ENCODE measurements around the gene CCL26. TPM values are rescaled to one million over a fixed set of nuclear protein-coding genes. Genes with fewer than 3 reads are reported as not detected.
"Not testable (repeated sequence)": the region's sequence is repeated elsewhere in the genome, so short reads cannot be mapped to it uniquely, and the experiment has no call there.

Gene CCL26
- total RNA-seq, 2 donors from 2014 or later, result not detected

DNA sequence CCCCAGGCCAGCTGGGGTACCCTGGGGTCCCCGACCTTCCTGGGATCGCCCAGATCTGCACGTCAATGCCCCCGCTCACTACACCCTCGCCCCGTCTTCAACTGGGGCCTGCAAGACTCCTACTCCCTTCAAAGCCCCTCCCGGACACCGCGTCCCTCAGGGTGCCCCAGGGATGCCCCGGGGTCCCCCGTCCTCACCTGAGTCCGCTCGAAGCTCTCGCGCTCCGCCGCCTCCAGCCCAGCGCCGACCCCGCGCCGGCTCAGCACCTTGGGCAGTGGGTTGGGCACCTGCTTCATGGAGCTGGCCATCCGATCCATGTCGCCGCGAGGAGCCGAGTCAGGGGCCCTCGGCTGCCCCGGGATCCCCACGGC lies 33.4 kb downstream of the CCL26 start, which contains the start of gene HIP1:
Gene HIP1 (minus strand): TSS at position 338 of the 371 bp plus-strand sequence. CDS start 21 bp downstream, at position 317.
- H3K4me1 Mint-ChIP-seq, result peaks cover 10% of the 10 kb centered on the region
- peak; percentile 3 for ATAC-seq (replicated peaks)
- no peaks in the 10 kb centered on the region for H3K9me3 Mint-ChIP-seq
- H3K36me3 Mint-ChIP-seq (ENCODE audit: low read depth), result no peaks in the 10 kb centered on the region
- peak within 1 kb of the TSS; percentile 87 for H3K4me3 Mint-ChIP-seq
- peaks cover 3% of the 10 kb centered on the region for H3K27me3 Mint-ChIP-seq
- H3K27ac Mint-ChIP-seq, result peak within 1 kb of the TSS; percentile 84

DNA sequence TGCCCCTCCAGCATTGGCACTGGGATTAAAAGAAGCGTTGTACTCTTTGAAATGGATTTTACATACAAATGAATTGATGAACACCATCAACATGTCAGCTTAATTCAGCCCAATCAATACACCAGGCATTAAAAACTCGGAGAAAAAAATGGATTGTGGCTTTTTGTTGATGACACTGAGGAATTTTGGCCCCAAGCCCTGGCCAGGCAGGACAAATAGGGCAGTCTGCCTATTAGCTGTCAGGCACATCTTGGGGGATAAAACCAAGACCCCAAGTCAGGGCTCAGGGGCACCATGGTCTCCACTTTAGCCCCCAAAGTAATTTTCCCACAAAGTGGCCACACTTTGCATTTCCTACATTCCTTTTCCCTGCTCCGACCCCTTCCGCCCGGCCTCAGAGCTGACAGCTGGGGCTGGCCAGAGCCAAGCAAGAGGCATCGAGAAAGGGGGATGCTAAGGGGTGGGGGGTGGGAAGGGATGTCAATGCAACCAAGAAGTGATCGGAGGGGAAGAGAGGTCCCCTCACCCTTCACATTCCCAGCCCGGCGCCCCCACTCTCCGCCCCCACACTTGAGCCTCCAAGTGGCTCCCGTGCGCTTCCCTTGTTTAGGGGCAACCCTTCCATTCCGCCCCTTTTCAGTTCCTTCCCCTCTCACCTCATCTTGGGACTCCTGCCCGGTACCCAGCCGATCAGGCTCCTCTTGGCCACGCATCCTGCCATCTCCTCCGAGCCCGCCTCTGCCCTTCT lies 34.0 kb downstream of the CCL26 start:
- Mint-ChIP-seq H3K4me1 (peaks cover 10% of the 10 kb centered on the region), H3K9me3 (no peaks in the 10 kb centered on the region), H3K27ac (no peak overlapping the region), H3K4me3 (peak overlapping the region; percentile 85), H3K36me3 (ENCODE audit: low read depth) (no peaks in the 10 kb centered on the region), H3K27me3 (peaks cover 3% of the 10 kb centered on the region)
- ATAC-seq (replicated peaks), result no peak

DNA sequence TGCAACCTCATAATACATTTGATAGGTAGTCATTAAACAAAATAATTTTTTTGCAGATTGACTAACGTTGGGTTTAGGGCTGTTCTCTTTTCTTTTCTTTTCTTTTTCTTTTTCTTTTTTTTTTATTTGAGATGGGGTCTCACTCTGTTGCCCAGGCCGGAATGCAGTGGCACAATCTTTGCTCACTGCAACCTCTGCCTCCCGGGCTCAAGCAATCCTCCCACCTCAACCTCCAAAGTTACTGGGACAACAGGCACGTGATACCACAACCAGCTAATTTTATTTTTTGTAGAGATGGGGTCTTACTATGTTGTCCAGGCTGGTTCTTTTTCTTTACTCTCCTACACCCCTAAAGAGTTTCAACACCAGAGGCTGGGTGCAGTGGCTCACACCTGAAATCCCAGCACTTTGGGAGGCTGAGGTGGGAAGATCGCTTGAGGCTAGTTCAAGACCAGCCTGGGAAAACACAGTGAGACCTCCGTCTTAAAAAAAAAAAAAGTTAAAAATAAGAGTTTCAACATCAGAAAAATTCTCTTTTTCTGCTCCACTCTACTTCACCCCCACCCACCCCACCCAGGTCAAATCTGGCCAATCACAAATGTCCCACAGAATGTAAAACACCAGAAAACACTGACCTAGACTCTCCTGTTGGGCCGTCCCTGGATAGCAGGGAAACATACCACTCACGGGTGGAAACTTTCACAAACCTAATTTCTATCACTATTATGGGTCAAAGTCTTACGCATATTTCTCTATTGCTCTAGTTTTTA lies 36.2 kb downstream of the CCL26 start:
- peaks cover under 1% of the 10 kb centered on the region for H3K27me3 Mint-ChIP-seq
- H3K4me1 Mint-ChIP-seq, result peaks cover 6% of the 10 kb centered on the region
- H3K9me3 Mint-ChIP-seq, result no peaks in the 10 kb centered on the region
- H3K4me3 Mint-ChIP-seq, result no peak overlapping the region
- no peak overlapping the region for H3K27ac Mint-ChIP-seq
- ATAC-seq (replicated peaks), result no peak
- H3K36me3 Mint-ChIP-seq (ENCODE audit: low read depth), result no peaks in the 10 kb centered on the region

DNA sequence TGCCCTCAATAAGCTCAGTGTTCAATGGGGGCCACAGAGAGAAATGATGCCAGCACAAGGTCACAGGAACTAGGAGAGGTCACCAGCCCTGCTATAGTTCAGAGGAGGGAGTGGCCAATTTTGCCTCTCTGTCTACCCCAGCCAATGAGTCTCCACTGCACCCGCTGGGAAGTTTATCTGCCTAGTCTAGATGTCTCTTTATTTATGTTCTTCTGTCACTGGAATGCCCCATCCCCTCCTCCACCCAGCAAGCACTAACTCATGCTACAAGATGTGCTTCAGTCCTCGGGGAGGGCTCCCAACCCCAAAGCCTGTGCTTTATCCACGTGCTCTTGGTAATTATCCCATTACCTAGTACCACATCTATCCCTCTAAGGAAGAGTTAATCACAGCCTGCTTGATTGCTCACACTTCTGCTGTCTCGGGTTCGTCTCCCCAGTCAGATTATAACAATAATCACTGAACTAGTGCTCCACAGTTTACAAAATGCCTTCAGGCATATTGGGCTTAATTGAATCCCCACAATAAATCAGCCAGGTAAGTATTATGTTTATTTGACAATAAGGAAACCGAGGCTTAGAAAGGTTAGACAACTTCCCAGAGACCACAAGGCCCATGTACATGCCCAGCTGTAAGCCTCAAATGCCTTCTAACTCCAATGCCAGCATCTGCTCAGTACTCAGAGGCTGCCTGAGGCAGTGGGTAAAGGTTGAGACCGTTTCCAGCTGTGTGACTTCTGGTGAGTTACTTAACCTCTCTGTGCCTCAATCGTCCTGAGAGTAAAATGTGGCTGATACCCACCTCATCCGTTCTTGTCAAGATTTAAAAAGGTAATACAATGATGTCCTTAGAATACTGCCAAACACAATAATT lies 37.2 kb downstream of the CCL26 start:
- no peak for ATAC-seq (replicated peaks)

DNA sequence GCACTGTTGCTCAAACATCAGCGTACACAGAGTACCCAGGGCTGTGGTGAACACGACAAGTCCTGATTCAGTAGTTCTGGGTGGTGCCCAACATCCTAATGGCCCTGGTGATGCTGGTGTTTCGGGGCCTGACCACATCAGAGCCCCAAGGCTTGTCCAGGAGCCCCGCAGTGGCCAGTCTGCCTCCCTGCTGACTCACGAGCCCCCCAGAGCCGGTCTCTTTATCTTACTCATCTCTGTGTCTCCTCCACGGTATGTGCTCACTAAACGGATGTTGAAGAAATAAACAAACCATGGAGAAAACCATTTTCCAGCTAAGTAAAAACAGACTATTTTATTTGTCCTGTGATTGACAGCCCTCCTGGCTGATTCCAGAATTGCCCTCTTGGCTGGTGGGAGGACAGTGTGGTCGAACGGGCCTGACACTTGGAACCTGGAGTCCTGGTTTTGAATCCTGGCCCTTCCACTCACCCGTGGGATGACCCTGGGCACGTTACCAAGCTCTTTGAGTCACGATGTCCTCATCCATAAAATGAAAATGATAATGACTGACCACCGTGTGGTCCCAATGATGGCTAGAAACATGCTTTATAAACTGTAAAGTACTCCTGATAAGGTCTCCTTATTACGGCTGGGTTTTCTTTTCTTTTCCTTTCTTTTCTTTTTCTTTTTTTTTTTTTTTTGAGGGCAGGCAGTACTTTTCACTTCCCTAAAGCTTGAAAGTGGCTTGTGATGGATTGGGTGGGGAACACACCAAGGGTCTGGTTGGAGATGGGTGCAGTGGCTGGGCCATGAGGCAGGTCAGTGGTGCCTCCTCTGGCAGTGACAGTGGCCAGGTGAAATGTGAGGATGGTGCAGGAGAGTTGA lies 39.0 kb downstream of the CCL26 start:
- no peak overlapping the region for H3K27ac Mint-ChIP-seq
- H3K36me3 Mint-ChIP-seq (ENCODE audit: low read depth), result no peaks in the 10 kb centered on the region
- H3K4me1 Mint-ChIP-seq, result peaks cover 14% of the 10 kb centered on the region
- no peak overlapping the region for H3K4me3 Mint-ChIP-seq
- H3K9me3 Mint-ChIP-seq, result no peaks in the 10 kb centered on the region
- no peaks in the 10 kb centered on the region for H3K27me3 Mint-ChIP-seq
- no peak for ATAC-seq (replicated peaks)

More for the DNA sequence above, 37.2 kb downstream of the CCL26 start:
- Mint-ChIP-seq H3K4me1 (peaks cover 6% of the 10 kb centered on the region), H3K27ac (no peak overlapping the region), H3K36me3 (ENCODE audit: low read depth) (no peaks in the 10 kb centered on the region), H3K27me3 (no peaks in the 10 kb centered on the region), H3K4me3 (no peak overlapping the region), H3K9me3 (no peaks in the 10 kb centered on the region)

DNA sequence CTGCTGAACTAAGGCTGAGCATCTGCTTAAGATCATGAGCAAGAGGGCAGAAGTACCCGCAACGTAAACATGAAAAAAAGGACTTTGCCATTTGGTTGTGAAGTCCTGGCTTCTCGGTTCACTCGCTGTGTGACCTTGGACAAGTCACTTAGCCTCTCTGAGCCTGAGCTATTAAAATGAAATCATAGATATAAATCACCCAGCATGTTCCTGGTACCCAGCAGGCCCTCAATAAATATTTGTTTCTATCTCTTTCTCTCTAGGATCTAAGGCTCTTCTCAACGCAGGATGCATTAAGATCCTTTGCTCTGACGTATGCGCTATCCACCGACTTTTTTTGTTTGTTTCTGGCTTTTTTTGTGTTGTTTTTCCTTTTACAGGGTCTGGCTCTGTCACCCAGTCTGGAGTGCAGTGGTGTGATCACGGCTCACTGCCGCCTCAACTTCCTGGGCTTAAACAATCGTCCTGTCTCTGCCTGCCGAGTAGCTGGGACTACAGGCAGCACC lies 39.9 kb downstream of the CCL26 start:
- Mint-ChIP-seq H3K9me3 (no peaks in the 10 kb centered on the region), H3K4me3 (no peak overlapping the region), H3K27me3 (no peaks in the 10 kb centered on the region), H3K36me3 (ENCODE audit: low read depth) (no peaks in the 10 kb centered on the region), H3K27ac (no peak overlapping the region), H3K4me1 (peaks cover 17% of the 10 kb centered on the region)
- ATAC-seq (replicated peaks), result no peak

DNA sequence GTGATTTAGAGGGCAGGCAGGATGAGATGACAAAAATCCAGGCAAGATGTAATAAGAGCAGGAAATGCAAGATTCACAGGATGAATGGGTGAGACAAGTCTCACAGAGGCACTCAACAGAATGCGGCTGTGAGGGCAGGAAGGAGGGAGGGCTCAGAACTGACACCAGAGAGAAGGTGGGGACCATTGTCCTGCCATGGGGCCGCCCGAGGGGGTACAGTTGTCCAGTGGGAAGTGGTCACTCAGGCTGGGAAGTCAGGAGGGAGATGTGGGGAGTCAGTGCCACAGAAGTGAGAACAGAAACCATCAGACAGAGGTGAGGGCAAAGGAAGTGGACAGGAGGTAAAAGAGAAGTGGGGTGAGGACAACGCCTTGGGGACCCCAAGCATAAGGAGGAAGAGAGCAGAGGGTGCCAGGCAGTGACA lies 42.1 kb downstream of the CCL26 start:
- Mint-ChIP-seq H3K4me1 (peaks cover 17% of the 10 kb centered on the region), H3K4me3 (no peak overlapping the region), H3K27me3 (no peaks in the 10 kb centered on the region), H3K36me3 (ENCODE audit: low read depth) (no peaks in the 10 kb centered on the region), H3K27ac (peak overlapping the region; percentile 13), H3K9me3 (no peaks in the 10 kb centered on the region)
- ATAC-seq (replicated peaks), result no peak

DNA sequence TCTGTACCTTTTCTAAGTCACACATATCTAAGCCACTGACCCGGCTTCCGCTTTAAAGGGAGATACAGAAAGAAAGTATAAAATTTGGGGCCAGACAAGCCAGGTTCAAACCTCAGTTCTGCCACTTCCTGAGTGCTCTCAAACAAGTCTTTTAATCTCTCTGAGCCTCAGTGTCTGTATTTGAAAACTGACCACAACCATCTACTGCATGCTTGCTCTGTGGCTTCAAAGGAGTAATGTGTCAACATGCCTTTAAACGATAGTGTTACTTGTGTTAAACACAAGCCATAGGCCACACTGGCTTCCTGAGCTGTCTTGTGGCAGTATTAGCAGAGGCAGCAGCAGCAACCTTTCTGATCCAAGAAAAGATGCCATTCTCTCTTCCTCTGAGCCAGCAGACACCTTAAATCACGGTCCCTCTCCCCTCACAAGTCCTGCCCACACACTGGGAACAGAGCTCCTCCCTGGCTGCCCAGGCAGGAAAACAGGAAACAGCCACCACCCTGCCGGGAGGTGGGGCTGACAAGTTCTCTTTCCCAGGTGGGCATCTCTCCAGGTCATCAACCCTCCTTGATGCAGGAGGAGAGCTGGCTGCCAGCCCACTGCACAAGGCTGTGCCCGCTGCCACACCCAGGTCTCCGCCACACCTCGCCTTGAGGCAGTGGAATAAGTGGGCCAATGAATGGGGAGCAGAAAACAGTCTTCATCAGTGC lies 44.0 kb downstream of the CCL26 start:
- Mint-ChIP-seq H3K27me3 (no peaks in the 10 kb centered on the region), H3K36me3 (ENCODE audit: low read depth) (no peaks in the 10 kb centered on the region), H3K4me3 (peak overlapping the region; percentile 41), H3K9me3 (no peaks in the 10 kb centered on the region), H3K27ac (peak overlapping the region; percentile 75), H3K4me1 (peaks cover 17% of the 10 kb centered on the region)
- ATAC-seq (replicated peaks), result peak; percentile 87

DNA sequence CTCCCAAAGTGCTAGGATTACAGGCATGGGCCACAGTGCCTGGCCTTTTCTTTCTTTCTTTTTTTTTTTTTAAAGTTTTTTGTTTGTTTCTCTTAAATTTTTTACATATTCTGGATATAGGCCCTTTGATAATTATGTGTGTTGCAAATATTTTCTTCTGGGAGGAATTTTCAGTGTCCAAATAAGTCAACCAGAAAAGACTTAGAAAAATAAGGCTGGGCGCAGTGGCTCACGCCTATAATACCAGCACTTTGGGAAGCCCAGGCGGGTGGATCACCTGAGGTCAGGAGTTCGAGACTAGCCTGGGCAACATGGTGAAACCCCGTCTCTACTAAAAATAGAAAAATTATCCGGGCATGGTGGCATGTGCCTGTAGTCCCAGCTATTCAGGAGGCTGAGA lies 44.7 kb downstream of the CCL26 start:
- H3K9me3 Mint-ChIP-seq; H3K27me3 Mint-ChIP-seq; H3K36me3 Mint-ChIP-seq (ENCODE audit: low read depth); H3K4me3 Mint-ChIP-seq; ATAC-seq (replicated peaks): not testable (repeated sequence)
- Mint-ChIP-seq H3K27ac (peak overlapping the region; percentile 75), H3K4me1 (peaks cover 17% of the 10 kb centered on the region)

DNA sequence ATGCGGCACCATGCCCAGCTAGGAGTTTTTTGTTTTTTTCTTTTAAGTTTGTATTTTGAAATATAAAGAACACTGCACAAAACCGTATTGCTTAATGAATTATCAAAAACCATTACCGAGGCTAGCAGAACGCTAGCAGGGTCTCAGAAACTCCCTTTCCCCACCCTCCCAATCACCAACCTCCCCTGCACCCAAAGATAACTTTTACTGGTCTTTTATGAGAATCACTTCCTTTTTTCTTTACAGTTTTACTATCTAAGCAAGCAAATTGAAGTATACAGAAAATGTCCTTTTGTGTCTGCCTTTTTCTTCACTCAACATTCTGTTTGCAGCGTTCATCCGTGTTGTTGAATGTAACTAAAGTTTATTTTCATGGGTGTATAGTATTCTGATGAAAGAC lies 46.7 kb downstream of the CCL26 start:
- H3K27ac Mint-ChIP-seq, result no peak overlapping the region
- H3K4me3 Mint-ChIP-seq, result no peak overlapping the region
- H3K9me3 Mint-ChIP-seq, result no peaks in the 10 kb centered on the region
- H3K4me1 Mint-ChIP-seq, result peaks cover 17% of the 10 kb centered on the region
- no peaks in the 10 kb centered on the region for H3K36me3 Mint-ChIP-seq (ENCODE audit: low read depth)
- no peaks in the 10 kb centered on the region for H3K27me3 Mint-ChIP-seq
- no peak for ATAC-seq (replicated peaks)

DNA sequence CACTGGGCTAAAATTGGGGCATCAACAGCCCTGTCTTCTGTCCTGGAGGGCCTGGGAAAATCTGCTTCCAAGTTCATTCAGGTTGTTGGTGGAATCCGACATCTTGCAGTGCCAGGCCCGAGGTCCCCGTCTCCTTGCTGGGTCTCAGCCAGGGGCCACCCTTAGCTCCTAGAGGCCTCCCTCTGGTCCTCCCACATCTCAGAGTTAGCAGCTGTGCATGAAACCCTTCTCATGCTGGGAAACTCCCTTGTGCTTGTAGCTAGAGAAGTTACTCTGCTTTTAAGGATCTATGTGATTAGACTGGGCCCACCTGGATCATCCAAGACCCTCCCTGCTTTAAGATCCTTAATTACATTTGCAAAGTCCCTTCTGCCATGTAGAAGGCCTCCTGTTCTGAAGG lies 48.6 kb downstream of the CCL26 start:
- Mint-ChIP-seq H3K4me3 (no peak overlapping the region), H3K27ac (no peak overlapping the region), H3K36me3 (ENCODE audit: low read depth) (no peaks in the 10 kb centered on the region), H3K9me3 (no peaks in the 10 kb centered on the region), H3K27me3 (no peaks in the 10 kb centered on the region), H3K4me1 (peaks cover 5% of the 10 kb centered on the region)
- no peak for ATAC-seq (replicated peaks)

DNA sequence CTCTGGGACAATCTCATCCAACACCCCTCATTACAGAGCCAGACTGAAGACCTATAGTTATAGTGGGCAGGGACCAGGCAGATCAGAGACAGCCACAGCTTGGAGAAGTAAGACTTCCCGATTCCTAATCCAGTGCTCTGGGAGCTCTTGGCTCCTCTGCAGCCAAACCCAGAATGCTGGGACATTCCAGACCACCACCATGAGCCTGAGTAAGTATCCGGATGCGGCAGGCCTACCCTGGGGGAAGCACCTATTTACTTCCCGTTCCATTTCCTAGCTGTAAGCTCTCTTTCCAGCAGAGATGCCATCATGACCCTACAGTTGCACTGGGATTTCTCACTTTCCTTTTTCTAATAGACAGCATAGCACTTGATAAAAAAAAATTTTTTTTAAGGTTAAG lies 49.6 kb downstream of the CCL26 start:
- Mint-ChIP-seq H3K9me3 (no peaks in the 10 kb centered on the region), H3K27ac (no peak overlapping the region), H3K4me1 (no peaks in the 10 kb centered on the region), H3K27me3 (no peaks in the 10 kb centered on the region), H3K4me3 (no peak overlapping the region), H3K36me3 (ENCODE audit: low read depth) (no peaks in the 10 kb centered on the region)
- no peak for ATAC-seq (replicated peaks)

DNA sequence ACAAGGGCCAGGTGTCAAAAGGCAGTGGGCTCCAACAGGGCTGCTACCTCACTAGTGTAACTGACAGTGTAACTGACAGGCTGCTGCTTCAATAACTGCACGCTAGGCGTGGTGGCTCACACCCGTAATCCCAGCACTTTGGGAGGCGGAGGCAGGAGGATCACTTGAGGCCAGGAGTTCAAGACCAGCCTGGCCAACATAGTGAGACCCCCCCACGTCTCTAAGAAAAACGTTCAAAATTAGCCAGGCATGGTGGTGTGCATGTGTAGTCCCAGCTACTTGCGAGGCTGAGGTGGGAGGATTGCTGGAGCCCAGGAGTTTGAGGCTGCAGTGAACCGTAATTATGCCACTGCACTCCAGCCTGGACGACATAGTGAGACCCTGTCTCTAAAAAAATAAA lies 50.1 kb downstream of the CCL26 start:
- not testable (repeated sequence) for H3K36me3 Mint-ChIP-seq (ENCODE audit: low read depth); ATAC-seq (replicated peaks); H3K9me3 Mint-ChIP-seq; H3K4me3 Mint-ChIP-seq; H3K27me3 Mint-ChIP-seq; H3K4me1 Mint-ChIP-seq; H3K27ac Mint-ChIP-seq
